Measurements from ENCODE around the gene CCL7. TPM values are rescaled to one million over a fixed set of nuclear protein-coding genes. Genes with fewer than 3 reads are reported as not detected.

CCL7 gene
- total RNA-seq, 2 donors from 2014 or later = not detected

DNA sequence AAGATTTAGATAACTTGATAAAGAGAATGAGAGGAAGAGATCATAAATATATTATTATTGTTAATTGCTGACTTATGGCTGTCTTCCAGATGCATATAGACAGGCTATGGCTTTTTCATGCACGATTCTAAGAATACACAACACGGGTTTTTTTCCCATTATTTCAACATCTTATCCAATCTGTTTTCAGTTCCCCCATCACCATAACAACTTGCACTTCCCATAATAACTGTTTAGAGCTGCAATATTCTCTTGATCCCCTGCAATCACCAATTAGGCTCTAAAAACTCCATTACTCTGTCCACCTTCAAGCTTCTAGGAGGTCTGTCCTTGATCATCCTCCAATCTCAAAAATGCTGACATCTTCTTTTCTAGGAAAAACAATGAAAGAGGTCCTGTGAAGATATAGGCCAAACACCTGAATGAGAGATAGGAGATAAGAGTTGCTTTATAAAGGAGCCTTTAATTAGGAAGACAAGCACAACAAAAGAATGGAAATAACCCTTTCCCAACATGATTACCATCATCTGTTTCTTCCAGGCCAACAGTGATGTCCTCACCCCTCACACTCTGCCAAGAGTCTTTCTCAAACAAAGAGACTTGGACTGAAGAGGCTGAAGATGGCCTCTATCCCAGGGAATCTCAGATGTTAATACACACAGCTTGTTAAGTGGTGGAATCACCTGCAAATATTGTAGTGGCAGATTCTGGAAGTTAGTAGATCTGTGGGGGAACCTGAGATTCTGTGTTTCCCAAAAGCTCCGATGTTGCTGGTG is 47.1 kb upstream of the CCL7 start:
- no peak overlapping the region for H3K27ac Mint-ChIP-seq
- peaks cover 10% of the 10 kb centered on the region for H3K36me3 Mint-ChIP-seq (ENCODE audit: low read depth)
- peaks cover 7% of the 10 kb centered on the region for H3K4me1 ChIP-seq (ENCODE audit: control insufficient read depth, insufficient read depth, low read length)
- no peak overlapping the region for H3K4me3 Mint-ChIP-seq
- DNase-seq = no peak
- H3K9me3 Mint-ChIP-seq = peaks cover 17% of the 10 kb centered on the region
- no peak overlapping the region for H3K9ac ChIP-seq (ENCODE audit: extremely low read depth, low read length, poor library complexity, severe bottlenecking)
- peaks cover 2% of the 10 kb centered on the region for H3K27me3 Mint-ChIP-seq (ENCODE audit: insufficient read depth)
- 92 to 94% methylated on average over 2 to 3 of the region's 3 CpGs for WGBS, 2 experiments (ENCODE audit: insufficient coverage in 1 of 2, insufficient read length in 1 of 2)
- H3K9me3 ChIP-seq (ENCODE audit: control insufficient read depth, low read length) = peaks cover 39% of the 10 kb centered on the region
- H3K27me3 ChIP-seq (ENCODE audit: control insufficient read depth, insufficient read depth, low read length, poor library complexity, severe bottlenecking) = no peaks in the 10 kb centered on the region
- peaks cover 13% of the 10 kb centered on the region for H3K4me1 Mint-ChIP-seq
- H3K27ac ChIP-seq (ENCODE audit: low read depth, low read length) = no peak overlapping the region
- no peaks in the 10 kb centered on the region for H3K36me3 ChIP-seq (ENCODE audit: control insufficient read depth, insufficient read depth, low read length)
- TF ChIP-seq, protein P1, sequence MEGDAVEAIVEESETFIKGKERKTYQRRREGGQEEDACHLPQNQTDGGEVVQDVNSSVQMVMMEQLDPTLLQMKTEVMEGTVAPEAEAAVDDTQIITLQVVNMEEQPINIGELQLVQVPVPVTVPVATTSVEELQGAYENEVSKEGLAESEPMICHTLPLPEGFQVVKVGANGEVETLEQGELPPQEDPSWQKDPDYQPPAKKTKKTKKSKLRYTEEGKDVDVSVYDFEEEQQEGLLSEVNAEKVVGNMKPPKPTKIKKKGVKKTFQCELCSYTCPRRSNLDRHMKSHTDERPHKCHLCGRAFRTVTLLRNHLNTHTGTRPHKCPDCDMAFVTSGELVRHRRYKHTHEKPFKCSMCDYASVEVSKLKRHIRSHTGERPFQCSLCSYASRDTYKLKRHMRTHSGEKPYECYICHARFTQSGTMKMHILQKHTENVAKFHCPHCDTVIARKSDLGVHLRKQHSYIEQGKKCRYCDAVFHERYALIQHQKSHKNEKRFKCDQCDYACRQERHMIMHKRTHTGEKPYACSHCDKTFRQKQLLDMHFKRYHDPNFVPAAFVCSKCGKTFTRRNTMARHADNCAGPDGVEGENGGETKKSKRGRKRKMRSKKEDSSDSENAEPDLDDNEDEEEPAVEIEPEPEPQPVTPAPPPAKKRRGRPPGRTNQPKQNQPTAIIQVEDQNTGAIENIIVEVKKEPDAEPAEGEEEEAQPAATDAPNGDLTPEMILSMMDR (conservative IDR thresholded peaks at IDR 0.05) = no peak
- peak overlapping the region; percentile 39 for H3K4me3 ChIP-seq (ENCODE audit: low read length)

- Mint-ChIP-seq H3K27ac (no peak overlapping the region), H3K27me3 (ENCODE audit: insufficient read depth) (no peaks in the 10 kb centered on the region), H3K4me1 (peaks cover 14% of the 10 kb centered on the region), H3K36me3 (ENCODE audit: low read depth) (peaks cover 11% of the 10 kb centered on the region), H3K9me3 (peaks cover 24% of the 10 kb centered on the region), H3K4me3 (no peak overlapping the region)
- H3K4me1 ChIP-seq (ENCODE audit: control insufficient read depth, insufficient read depth, low read length) = peaks cover 7% of the 10 kb centered on the region
- no peaks in the 10 kb centered on the region for H3K27me3 ChIP-seq (ENCODE audit: control insufficient read depth, insufficient read depth, low read length, poor library complexity, severe bottlenecking)
- H3K36me3 ChIP-seq (ENCODE audit: control insufficient read depth, insufficient read depth, low read length) = peaks cover 5% of the 10 kb centered on the region
- H3K9ac ChIP-seq (ENCODE audit: extremely low read depth, low read length, poor library complexity, severe bottlenecking) = no peak overlapping the region
- H3K9me3 ChIP-seq (ENCODE audit: control insufficient read depth, low read length) = peaks cover 40% of the 10 kb centered on the region
- H3K27ac ChIP-seq (ENCODE audit: low read depth, low read length) = no peak overlapping the region
- H3K4me3 ChIP-seq (ENCODE audit: low read length) = no peak overlapping the region
- TF ChIP-seq, protein P1 (conservative IDR thresholded peaks at IDR 0.05) = no peak
- DNase-seq = no peak
- WGBS, 2 experiments (ENCODE audit: insufficient coverage in 1 of 2, insufficient read length in 1 of 2) = 92% methylated on average over 8 of the region's 9 CpGs; no CpG with 5 or more reads in 1 of the 2 experiments
Measured at GRCh38 chr17:34225046-34225445, 45.0 kb upstream of the CCL7 start.

GRCh38 chr17:34226011-34226743 is 43.8 kb upstream of the CCL7 start:
- peaks cover 20% of the 10 kb centered on the region for H3K36me3 Mint-ChIP-seq (ENCODE audit: low read depth)
- Histone ChIP-seq H3K9me3 (ENCODE audit: control insufficient read depth, low read length) (peaks cover 51% of the 10 kb centered on the region), H3K27me3 (ENCODE audit: control insufficient read depth, insufficient read depth, low read length, poor library complexity, severe bottlenecking) (no peaks in the 10 kb centered on the region), H3K27ac (ENCODE audit: low read depth, low read length) (no peak overlapping the region), H3K4me3 (ENCODE audit: low read length) (no peak overlapping the region), H3K36me3 (ENCODE audit: control insufficient read depth, insufficient read depth, low read length) (peaks cover 5% of the 10 kb centered on the region), H3K9ac (ENCODE audit: extremely low read depth, low read length, poor library complexity, severe bottlenecking) (no peak overlapping the region), H3K4me1 (ENCODE audit: control insufficient read depth, insufficient read depth, low read length) (peaks cover 7% of the 10 kb centered on the region)
- H3K4me1 Mint-ChIP-seq = peaks cover 11% of the 10 kb centered on the region
- H3K27me3 Mint-ChIP-seq (ENCODE audit: insufficient read depth) = no peaks in the 10 kb centered on the region
- DNase-seq = no peak
- H3K9me3 Mint-ChIP-seq = peaks cover 35% of the 10 kb centered on the region
- TF ChIP-seq, protein P1 (conservative IDR thresholded peaks at IDR 0.05) = no peak
- 100% methylated on average over 1 to 3 of the region's 3 CpGs for whole genome bisulfite sequencing, 2 experiments (ENCODE audit: insufficient coverage in 1 of 2, insufficient read length in 1 of 2)
- H3K27ac Mint-ChIP-seq = no peak overlapping the region
- no peak overlapping the region for H3K4me3 Mint-ChIP-seq

Data from endodermal cell (in vitro differentiated cells).